Adipocyte (in vitro differentiated cells): ENCODE measurements around the gene CD44.

Experiments
- DNase-seq: peaks from one replicate; pipeline ENCODE4 v3.0.0-alpha.2; 2015; ENCODE audit warnings: low read depth
- H3K27me3 ChIP-seq: replicated peaks from 2 replicates; pipeline ENCODE4 v1.7.0; 2013; ENCODE audit warnings: mild to moderate bottlenecking, low read length, moderate library complexity; ENCODE audit not compliant: control insufficient read depth, insufficient read depth
- H3K36me3 ChIP-seq: 2 replicates; pipeline ENCODE4 v1.7.0; 2013; ENCODE audit warnings: low read length, mild to moderate bottlenecking, moderate library complexity; ENCODE audit not compliant: control insufficient read depth, insufficient read depth, severe bottlenecking
- H3K4me1 ChIP-seq: 2 replicates; pipeline ENCODE4 v1.7.0; 2013; ENCODE audit warnings: mild to moderate bottlenecking, low read length, moderate library complexity; ENCODE audit not compliant: control insufficient read depth, insufficient read depth
- H3K4me3 ChIP-seq: 2 replicates; pipeline ENCODE4 v1.7.0; 2013; ENCODE audit warnings: mild to moderate bottlenecking, low read length, moderate library complexity
- H3K9ac ChIP-seq: 2 replicates; pipeline ENCODE4 v1.7.0; 2013; ENCODE audit warnings: mild to moderate bottlenecking, low read length, moderate library complexity
- H3K9me3 ChIP-seq: 2 replicates; pipeline ENCODE4 v1.7.0; 2013; ENCODE audit warnings: mild to moderate bottlenecking, low read length, moderate library complexity; ENCODE audit not compliant: control insufficient read depth

The CD44 gene

GRCh38 chr11:35162745-35163144 is 23.8 kb downstream of the CD44 start:
- H3K9me3 ChIP-seq = no peaks in the 10 kb centered on the region
- H3K9ac ChIP-seq = peak overlapping the region; percentile 61
- peaks cover 6% of the 10 kb centered on the region for H3K36me3 ChIP-seq
- peak; percentile 44 for DNase-seq
- peak overlapping the region; percentile 7 for H3K4me3 ChIP-seq
- no peaks in the 10 kb centered on the region for H3K27me3 ChIP-seq
- peaks cover 97% of the 10 kb centered on the region for H3K4me1 ChIP-seq

DNA sequence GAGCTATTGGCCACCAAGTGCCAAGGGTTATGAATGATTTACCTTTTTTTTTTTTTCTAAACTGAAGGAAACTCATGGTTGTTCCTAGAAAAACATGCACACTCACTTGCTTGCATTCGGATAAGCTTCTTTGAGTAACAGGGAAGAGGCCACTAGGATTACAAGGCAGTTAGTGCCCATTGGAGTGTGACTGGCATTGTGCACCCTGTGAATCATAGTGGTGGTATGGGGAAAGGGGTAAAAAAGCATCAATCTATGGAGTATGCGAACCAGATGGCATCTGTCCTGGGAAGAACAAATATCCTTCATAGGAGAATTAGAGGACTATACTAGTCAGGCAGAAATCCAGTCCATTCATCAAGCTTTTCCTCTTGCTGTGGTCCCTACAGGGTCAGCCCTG is 24.2 kb downstream of the CD44 start:
- Histone ChIP-seq H3K36me3 (peaks cover 6% of the 10 kb centered on the region), H3K4me1 (peaks cover 97% of the 10 kb centered on the region), H3K9me3 (no peaks in the 10 kb centered on the region), H3K27me3 (no peaks in the 10 kb centered on the region), H3K9ac (peak overlapping the region; percentile 61), H3K4me3 (peak overlapping the region; percentile 7)
- peak; percentile 39 for DNase-seq

DNA sequence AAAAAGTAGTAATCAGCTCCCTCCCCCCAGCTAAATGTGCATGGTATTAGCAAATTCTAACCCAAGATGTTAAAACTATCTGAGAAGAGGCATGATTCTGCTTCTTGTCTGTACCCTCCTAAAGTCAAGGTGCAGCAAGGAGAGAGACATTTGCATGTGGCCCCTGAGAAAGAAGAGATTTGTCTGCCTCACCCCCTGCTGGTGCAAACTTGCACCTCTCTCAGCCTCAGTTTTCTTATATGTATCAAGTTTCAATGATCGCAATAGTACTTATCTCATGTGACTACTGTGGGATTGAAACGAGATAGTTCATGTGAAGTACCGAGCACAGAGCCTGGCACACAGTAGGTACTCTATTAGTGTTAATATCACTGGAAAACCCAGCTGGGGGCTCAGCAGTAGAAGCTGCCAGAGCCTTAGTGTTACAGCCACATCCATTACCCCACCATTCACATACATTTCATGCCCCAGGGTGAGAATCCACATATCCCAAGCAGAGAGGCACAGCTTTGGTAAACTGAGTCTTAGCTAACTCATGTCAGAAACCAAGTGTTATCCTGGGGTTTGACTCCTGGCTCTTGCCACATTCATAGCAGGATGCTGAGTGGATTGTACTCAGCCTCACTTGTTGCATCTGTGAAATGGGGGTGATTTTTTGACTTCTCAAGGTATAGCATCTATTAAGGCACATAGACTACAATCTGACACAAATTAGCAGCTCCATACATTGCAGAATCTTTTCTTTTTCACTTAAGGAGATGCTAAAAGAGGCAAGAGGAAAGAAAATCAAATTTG is 24.9 kb downstream of the CD44 start:
- H3K4me3 ChIP-seq = no peak overlapping the region
- H3K9me3 ChIP-seq = no peaks in the 10 kb centered on the region
- DNase-seq = no peak
- H3K9ac ChIP-seq = peak overlapping the region; percentile 61
- no peaks in the 10 kb centered on the region for H3K27me3 ChIP-seq
- H3K4me1 ChIP-seq = peaks cover 100% of the 10 kb centered on the region
- H3K36me3 ChIP-seq = peaks cover 6% of the 10 kb centered on the region

DNA sequence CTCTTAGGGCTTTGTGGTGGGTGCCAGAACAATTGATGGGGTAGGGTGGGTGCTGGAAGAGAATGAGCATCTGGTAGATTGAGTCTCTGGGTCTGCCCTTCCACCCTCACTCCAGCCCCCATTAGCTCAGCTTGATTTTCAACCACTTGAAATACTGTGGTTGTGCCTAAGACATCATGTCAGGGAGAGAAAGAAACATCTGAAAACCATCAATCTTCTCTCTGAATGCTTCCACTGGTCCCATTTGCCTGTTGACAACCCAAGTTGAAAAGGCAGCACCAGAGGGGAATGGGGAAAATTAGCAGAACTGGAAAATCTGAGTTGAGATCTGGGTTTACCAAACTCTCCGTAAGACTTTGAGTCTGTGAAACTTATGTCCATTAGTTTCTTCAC is 26.1 kb downstream of the CD44 start:
- H3K27me3 ChIP-seq = no peaks in the 10 kb centered on the region
- peaks cover 6% of the 10 kb centered on the region for H3K36me3 ChIP-seq
- H3K9ac ChIP-seq = peak overlapping the region; percentile 85
- H3K9me3 ChIP-seq = no peaks in the 10 kb centered on the region
- no peak for DNase-seq
- no peak overlapping the region for H3K4me3 ChIP-seq
- peaks cover 100% of the 10 kb centered on the region for H3K4me1 ChIP-seq

GRCh38 chr11:35165423-35166368 is 26.7 kb downstream of the CD44 start:
- peaks cover under 1% of the 10 kb centered on the region for H3K36me3 ChIP-seq

GRCh38 chr11:35166369-35167360 is 27.7 kb downstream of the CD44 start:
- Histone ChIP-seq H3K36me3 (no peaks in the 10 kb centered on the region), H3K9ac (peak overlapping the region; percentile 85), H3K4me3 (peak overlapping the region; percentile 55), H3K27me3 (no peaks in the 10 kb centered on the region), H3K9me3 (no peaks in the 10 kb centered on the region), H3K4me1 (peaks cover 100% of the 10 kb centered on the region)
- DNase-seq = peak; percentile 94

More at GRCh38 chr11:35165423-35166368, 26.7 kb downstream of the CD44 start:
- H3K4me1 ChIP-seq = peaks cover 100% of the 10 kb centered on the region
- no peaks in the 10 kb centered on the region for H3K27me3 ChIP-seq
- H3K9ac ChIP-seq = peak overlapping the region; percentile 85
- H3K9me3 ChIP-seq = no peaks in the 10 kb centered on the region
- H3K4me3 ChIP-seq = peak overlapping the region; percentile 55
- peak; percentile 75 for DNase-seq

DNA sequence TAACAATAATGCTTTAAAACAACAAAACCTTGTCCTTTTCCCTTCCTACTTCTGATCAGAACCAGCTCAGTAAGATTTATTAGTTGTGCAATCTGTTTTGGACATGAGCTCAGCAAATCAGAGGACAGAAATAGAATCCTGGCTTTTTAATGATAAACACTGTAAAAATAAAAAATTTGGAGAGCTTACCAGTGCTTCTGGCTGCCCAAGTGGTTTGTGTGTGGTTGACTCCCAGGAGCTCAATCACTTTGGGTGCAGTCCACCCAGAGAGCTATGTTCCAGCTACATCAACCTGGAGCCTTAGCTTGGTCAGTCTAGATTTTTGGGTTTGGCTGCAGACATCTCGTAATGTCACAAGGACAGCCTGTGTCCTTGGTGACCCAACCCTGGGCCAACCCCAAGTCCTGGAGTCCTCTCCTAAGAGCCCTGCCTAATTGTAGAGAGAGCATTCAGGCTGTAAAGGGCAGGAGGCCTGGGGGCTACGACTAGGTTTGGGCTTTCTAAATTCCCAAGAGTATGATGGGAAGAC is 28.5 kb downstream of the CD44 start:
- peak overlapping the region; percentile 85 for H3K9ac ChIP-seq
- H3K4me3 ChIP-seq = peak overlapping the region; percentile 48
- no peaks in the 10 kb centered on the region for H3K27me3 ChIP-seq
- DNase-seq = peak; percentile 76
- H3K36me3 ChIP-seq = no peaks in the 10 kb centered on the region
- peaks cover 100% of the 10 kb centered on the region for H3K4me1 ChIP-seq
- no peaks in the 10 kb centered on the region for H3K9me3 ChIP-seq

GRCh38 chr11:35168671-35169070 is 29.7 kb downstream of the CD44 start:
- Histone ChIP-seq H3K4me3 (no peak overlapping the region), H3K9ac (peak overlapping the region; percentile 85), H3K9me3 (no peaks in the 10 kb centered on the region), H3K36me3 (no peaks in the 10 kb centered on the region), H3K4me1 (peaks cover 100% of the 10 kb centered on the region), H3K27me3 (no peaks in the 10 kb centered on the region)
- no peak for DNase-seq

GRCh38 chr11:35169112-35169511 is 30.1 kb downstream of the CD44 start:
- no peak overlapping the region for H3K4me3 ChIP-seq
- peaks cover 100% of the 10 kb centered on the region for H3K4me1 ChIP-seq
- H3K9ac ChIP-seq = peak overlapping the region; percentile 85
- DNase-seq = no peak
- H3K36me3 ChIP-seq = no peaks in the 10 kb centered on the region
- no peaks in the 10 kb centered on the region for H3K9me3 ChIP-seq
- H3K27me3 ChIP-seq = no peaks in the 10 kb centered on the region

DNA sequence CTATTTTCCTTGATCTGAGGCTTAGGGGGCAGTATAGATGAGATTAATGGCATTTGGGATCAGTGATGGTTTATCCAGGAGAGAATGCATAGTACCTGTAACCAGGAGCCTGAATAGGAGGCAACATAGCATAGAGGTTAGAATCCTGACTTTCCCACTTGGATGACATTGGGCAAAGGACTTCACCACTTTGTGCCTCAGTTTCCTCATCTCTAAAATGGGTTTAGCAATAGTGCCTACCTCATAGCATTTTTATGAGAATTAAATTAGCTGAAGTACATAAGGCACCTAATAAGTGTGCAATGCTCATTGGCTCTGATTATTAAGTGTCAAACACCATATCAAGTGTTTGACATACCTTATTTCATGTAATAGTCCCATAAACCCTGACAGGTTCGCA is 30.8 kb downstream of the CD44 start:
- Histone ChIP-seq H3K4me3 (peak overlapping the region; percentile 30), H3K36me3 (no peaks in the 10 kb centered on the region), H3K27me3 (no peaks in the 10 kb centered on the region), H3K9ac (peak overlapping the region; percentile 85), H3K4me1 (peaks cover 100% of the 10 kb centered on the region), H3K9me3 (no peaks in the 10 kb centered on the region)
- no peak for DNase-seq
